Heart left ventricle (tissue), 16 donors: ENCODE results near the gene DNAI7. TPM values are rescaled to one million over a fixed set of nuclear protein-coding genes. Genes with fewer than 3 reads are reported as not detected.

ENCODE experiments used
- ATAC-seq, 4 donors: fragments of 200-7000 bp; cut with Tn5 transposase; one replicate each; pipeline ENCODE4 v1.9.1; 2020 to 2022; ENCODE audit warnings: moderate library complexity in 4 of 4, mild to moderate bottlenecking in 3 of 4, moderate number of reproducible peaks in 1 of 4
- DNase-seq, 5 donors: peaks; one replicate each; pipeline ENCODE4 v3.0.0-alpha.2; 2020
- H3K27ac ChIP-seq, 12 donors: fragments of 200-600 bp; sonication (generic) in 4 of 12; one replicate each; pipeline versions ENCODE4 v1.5.0 to v1.8.0; 2016 to 2022; ENCODE audit warnings: mild to moderate bottlenecking in 2 of 12
- H3K27me3 ChIP-seq, 9 donors: fragments of 200-600 bp; sonication (generic) in 2 of 9; one replicate each; pipeline versions ENCODE4 v1.5.1 to v1.8.0; 2016 to 2022; ENCODE audit warnings: mild to moderate bottlenecking in 3 of 9
- H3K36me3 ChIP-seq, 9 donors: fragments of 200-600 bp; sonication (generic) in 2 of 9; one replicate each; pipeline versions ENCODE4 v1.5.0 to v1.8.0; 2018 to 2022; ENCODE audit warnings: mild to moderate bottlenecking in 2 of 9
- H3K4me1 ChIP-seq, 12 donors: fragments of 200-600 bp; sonication (generic) in 4 of 12; one replicate each; pipeline versions ENCODE4 v1.5.0 to v1.8.0; 2016 to 2022; ENCODE audit warnings: mild to moderate bottlenecking in 3 of 12
- H3K4me3 ChIP-seq, 12 donors: fragments of 200-600 bp; sonication (generic) in 4 of 12; one replicate each; pipeline versions ENCODE4 v1.5.0 to v1.8.0; 2017 to 2022; ENCODE audit warnings: mild to moderate bottlenecking in 9 of 12, moderate library complexity in 4 of 12
- H3K9me3 ChIP-seq, 12 donors: fragments of 200-600 bp; sonication (generic) in 4 of 12; one replicate each; pipeline versions ENCODE4 v1.5.0 to v1.8.0; 2016 to 2022; ENCODE audit warnings: mild to moderate bottlenecking in 1 of 12
- POLR2A ChIP-seq, 2 donors: fragments of 450-650 bp; IDR thresholded peaks; one replicate each; pipeline ENCODE4 v1.6.1; 2017; ENCODE audit warnings: antibody characterized with exemption in 2 of 2, mild to moderate bottlenecking in 2 of 2, moderate library complexity in 2 of 2
- WGBS, 4 donors: extraction: QIAGEN DNeasy Blood & Tissue Kit in 2 of 4; methylation state at CpG; one replicate each; pipeline versions ENCODE4 v1.1.5 to v1.1.7; 2013 to 2018; 5-methylcytosine and 5-hydroxymethylcytosine counted together
- intact Hi-C, 10 donors: fragments of 100-400 bp; cut with DNase I; formaldehyde crosslinking; loops; one replicate each; pipeline versions ENCODE4 v1.11.1 to v1.14.2; 2022
- polyA plus RNA-seq, 2 donors: library from polyadenylated mRNA; stranded (reverse); fragments of 200-250 nt; gene quantifications; one replicate each; pipeline ENCODE4 v1.2.3, GENCODE V29; 2013
- total RNA-seq, 9 donors: library from RNA; depleted of rRNA in 2 of 9; stranded (reverse); fragments of >200 nt in 2 of 9; fragmentation: NEBNext Ultra II Directional in 3 of 9; extraction: Animal tissue kit (Norgen Biotek cat#: 25700) in 3 of 9; gene quantifications; one replicate each; pipeline versions ENCODE4 v1.1.0 to v1.2.4, GENCODE V29; 2016 to 2023
- TF ChIP-seq, protein P1 (sequence below), 12 donors: fragments of 200-600 bp; sonication (generic) in 4 of 12; IDR thresholded peaks; one replicate each; pipeline versions ENCODE4 v1.5.0 to v1.8.0; 2018 to 2022; ENCODE audit warnings: antibody characterized with exemption in 12 of 12, mild to moderate bottlenecking in 5 of 12
- donor health status: ischemic (EF 13 %, LVEDD 7.1; RV severe dilation, severe dysfunction).
- donor health status: healthy with polysubstance abuse.
- donor health status: DM: no; HTN: yes; CAD: no.
- donor health status: DM: no; HTN: no; CAD: no.
- donor health status: ischemic (EF 25% LVEDD 6.9; RV normal size, moderate dysfunction).
- donor health status: ischemic (EF 25% LVEDD 5.7; RV mildly dilated, moderate dysfunction).
- donor health status: healthy.
- donor health status: DM: yes; HTN: yes; CAD: no.
- donor health status: ischemic (EF 35%, LVEDD 5.7; RV mildly dilated, moderate dysfunction).
- donor health status: nonischemic (EF 11% LVEDD 7.7; RV severe dilation, severe dysfunction).
- donor health status: DM: yes; HTN: yes; CAD: no.
- donor health status: PGD.
- donor health status: ischemic (EF 29% LVEDD 5.4; RV normal size, mild dysfunction).
- donor health status: nonischemic (EF 23%, LVEDD 6.1; RV moderate dilation, normal function).

The DNAI7 gene
- total and polyA plus RNA-seq, 11 donors, result 0.10 to 1.9 (median 0.78) TPM; not detected in 1

GRCh38 chr12:25071366-25071765, 123.6 kb downstream of the DNAI7 start:
- 36 to 55% (median 44%) methylated on average over 1 of the region's 1 CpG for WGBS, 4 donors
- intact Hi-C loops, result loop anchor here in 1 of 10 donors (10.0 kb wide), 1 partner anchor 863 kb away; no protein-coding TSS in a partner anchor
- no peak overlapping the region for H3K4me3 ChIP-seq
- H3K27me3 ChIP-seq, result no peaks in the 10 kb centered on the region
- peak overlapping the region in 2 of 12 donors; percentile 21 to 89 for H3K27ac ChIP-seq
- ATAC-seq, result peak in 1 of 4 donors; percentile 55
- peaks cover 0 to 63% (median 0%) of the 10 kb centered on the region in 12 donors for H3K4me1 ChIP-seq
- H3K36me3 ChIP-seq, result peaks cover 0 to 26% (median 0%) of the 10 kb centered on the region in 9 donors
- TF ChIP-seq POLR2A (IDR thresholded peaks at IDR 0.05), result no peak
- TF ChIP-seq, protein P1, sequence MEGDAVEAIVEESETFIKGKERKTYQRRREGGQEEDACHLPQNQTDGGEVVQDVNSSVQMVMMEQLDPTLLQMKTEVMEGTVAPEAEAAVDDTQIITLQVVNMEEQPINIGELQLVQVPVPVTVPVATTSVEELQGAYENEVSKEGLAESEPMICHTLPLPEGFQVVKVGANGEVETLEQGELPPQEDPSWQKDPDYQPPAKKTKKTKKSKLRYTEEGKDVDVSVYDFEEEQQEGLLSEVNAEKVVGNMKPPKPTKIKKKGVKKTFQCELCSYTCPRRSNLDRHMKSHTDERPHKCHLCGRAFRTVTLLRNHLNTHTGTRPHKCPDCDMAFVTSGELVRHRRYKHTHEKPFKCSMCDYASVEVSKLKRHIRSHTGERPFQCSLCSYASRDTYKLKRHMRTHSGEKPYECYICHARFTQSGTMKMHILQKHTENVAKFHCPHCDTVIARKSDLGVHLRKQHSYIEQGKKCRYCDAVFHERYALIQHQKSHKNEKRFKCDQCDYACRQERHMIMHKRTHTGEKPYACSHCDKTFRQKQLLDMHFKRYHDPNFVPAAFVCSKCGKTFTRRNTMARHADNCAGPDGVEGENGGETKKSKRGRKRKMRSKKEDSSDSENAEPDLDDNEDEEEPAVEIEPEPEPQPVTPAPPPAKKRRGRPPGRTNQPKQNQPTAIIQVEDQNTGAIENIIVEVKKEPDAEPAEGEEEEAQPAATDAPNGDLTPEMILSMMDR (IDR thresholded peaks at IDR 0.05), result no peak
- no peak for DNase-seq
- no peaks in the 10 kb centered on the region for H3K9me3 ChIP-seq

- peaks cover 0 to 56% (median 0%) of the 10 kb centered on the region in 12 donors for H3K4me1 ChIP-seq
- H3K27ac ChIP-seq, result peak overlapping the region in 1 of 12 donors; percentile 22
- peaks cover 0 to 47% (median 0%) of the 10 kb centered on the region in 9 donors for H3K36me3 ChIP-seq
- intact Hi-C loops, result no loop called here
- WGBS, 4 donors, result 65 to 75% (median 70%) methylated on average over 2 of the region's 2 CpGs
- TF ChIP-seq, protein P1 (IDR thresholded peaks at IDR 0.05), result no peak
- no peak for TF ChIP-seq POLR2A (IDR thresholded peaks at IDR 0.05)
- H3K9me3 ChIP-seq, result no peaks in the 10 kb centered on the region
- ATAC-seq (no peak), DNase-seq (no peak)
- no peaks in the 10 kb centered on the region for H3K27me3 ChIP-seq
- no peak overlapping the region for H3K4me3 ChIP-seq
Measured at GRCh38 chr12:25069224-25069623, 125.7 kb downstream of the DNAI7 start.

DNA sequence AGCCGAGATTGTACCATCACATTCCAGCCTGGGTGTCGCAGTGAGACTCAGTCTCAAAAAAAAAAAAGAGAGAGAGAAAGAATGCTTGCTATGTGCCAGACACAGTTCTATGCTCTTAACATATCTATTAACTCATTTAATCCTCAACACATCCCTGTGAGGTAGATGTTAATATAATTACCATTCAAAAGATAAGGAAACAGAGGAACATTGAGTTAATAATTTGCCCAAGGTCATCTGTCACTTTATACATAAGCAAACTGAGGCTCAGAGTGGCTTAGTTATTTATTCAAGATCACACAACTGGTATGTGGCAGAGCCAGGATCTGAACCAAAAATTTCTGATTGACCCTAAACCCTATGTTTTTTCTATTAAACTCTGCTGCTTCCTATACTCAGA, 129.9 kb downstream of the DNAI7 start:
- intact Hi-C loops, result no loop called here
- H3K9me3 ChIP-seq, result no peaks in the 10 kb centered on the region
- no peak for ATAC-seq
- no peaks in the 10 kb centered on the region for H3K27me3 ChIP-seq
- no peak for TF ChIP-seq POLR2A (IDR thresholded peaks at IDR 0.05)
- TF ChIP-seq, protein P1 (IDR thresholded peaks at IDR 0.05), result no peak
- no peak overlapping the region for H3K27ac ChIP-seq
- WGBS, 4 donors, result 62 to 77% (median 71%) methylated on average over 2 of the region's 2 CpGs
- H3K4me3 ChIP-seq, result no peak overlapping the region
- DNase-seq, result no peak
- peaks cover 0 to 14% (median 0%) of the 10 kb centered on the region in 12 donors for H3K4me1 ChIP-seq
- peaks cover 0 to 61% (median 0%) of the 10 kb centered on the region in 9 donors for H3K36me3 ChIP-seq

- Histone ChIP-seq H3K9me3 (no peaks in the 10 kb centered on the region), H3K27ac (no peak overlapping the region), H3K36me3 (peaks cover 0 to 59% (median 0%) of the 10 kb centered on the region in 9 donors), H3K4me3 (no peak overlapping the region), H3K4me1 (peaks cover 0 to 4% (median 0%) of the 10 kb centered on the region in 12 donors), H3K27me3 (no peaks in the 10 kb centered on the region)
- WGBS, 4 donors, result 60 to 63% (median 63%) methylated on average over 5 of the region's 5 CpGs
- intact Hi-C loops, result no loop called here
- no peak for TF ChIP-seq POLR2A (IDR thresholded peaks at IDR 0.05)
- TF ChIP-seq, protein P1 (IDR thresholded peaks at IDR 0.05), result no peak
- DNase-seq, result no peak
- no peak for ATAC-seq
Measured at GRCh38 chr12:25063873-25064628, 130.9 kb downstream of the DNAI7 start.
